ENCODE data around the gene DCAF16.

DNA sequence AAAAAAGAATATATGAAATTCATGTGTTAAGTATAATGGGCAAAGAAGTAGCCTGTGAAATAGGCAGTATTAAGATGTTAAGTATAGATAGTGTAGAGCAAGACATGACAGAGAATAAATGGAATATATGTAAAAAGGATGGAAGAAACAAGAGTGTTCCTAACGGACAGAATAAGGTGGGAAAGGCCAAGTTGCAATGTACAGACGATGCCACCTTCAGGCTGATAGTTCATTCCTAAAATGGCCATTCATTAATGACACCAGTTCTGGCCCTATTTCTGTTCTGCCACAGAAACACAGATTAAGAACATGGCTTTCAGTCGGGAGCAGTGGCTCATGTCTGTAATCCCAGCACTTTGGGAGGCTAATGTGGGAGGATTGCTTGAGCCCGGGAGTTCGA is 24.7 kb downstream of the DCAF16 start:
- TF ChIP-seq SRF (IDR thresholded peaks at IDR 0.05; ENCODE audit: low read depth) (no peak), POLR2A (IDR thresholded peaks at IDR 0.05; ENCODE audit: borderline replicate concordance, extremely low read depth, insufficient read depth, insufficient read length) (no peak), CEBPB (IDR thresholded peaks at IDR 0.05; ENCODE audit: low read depth) (no peak), SP1 (IDR thresholded peaks at IDR 0.05; ENCODE audit: low read depth) (no peak), POLR2AphosphoS5 (IDR thresholded peaks at IDR 0.05; ENCODE audit: low read depth, low read length) (no peak), EZH2 (IDR thresholded peaks at IDR 0.05) (no peak), EZH2phosphoT487 (IDR thresholded peaks at IDR 0.05; ENCODE audit: borderline replicate concordance) (no peak)
- TF ChIP-seq, protein P1, sequence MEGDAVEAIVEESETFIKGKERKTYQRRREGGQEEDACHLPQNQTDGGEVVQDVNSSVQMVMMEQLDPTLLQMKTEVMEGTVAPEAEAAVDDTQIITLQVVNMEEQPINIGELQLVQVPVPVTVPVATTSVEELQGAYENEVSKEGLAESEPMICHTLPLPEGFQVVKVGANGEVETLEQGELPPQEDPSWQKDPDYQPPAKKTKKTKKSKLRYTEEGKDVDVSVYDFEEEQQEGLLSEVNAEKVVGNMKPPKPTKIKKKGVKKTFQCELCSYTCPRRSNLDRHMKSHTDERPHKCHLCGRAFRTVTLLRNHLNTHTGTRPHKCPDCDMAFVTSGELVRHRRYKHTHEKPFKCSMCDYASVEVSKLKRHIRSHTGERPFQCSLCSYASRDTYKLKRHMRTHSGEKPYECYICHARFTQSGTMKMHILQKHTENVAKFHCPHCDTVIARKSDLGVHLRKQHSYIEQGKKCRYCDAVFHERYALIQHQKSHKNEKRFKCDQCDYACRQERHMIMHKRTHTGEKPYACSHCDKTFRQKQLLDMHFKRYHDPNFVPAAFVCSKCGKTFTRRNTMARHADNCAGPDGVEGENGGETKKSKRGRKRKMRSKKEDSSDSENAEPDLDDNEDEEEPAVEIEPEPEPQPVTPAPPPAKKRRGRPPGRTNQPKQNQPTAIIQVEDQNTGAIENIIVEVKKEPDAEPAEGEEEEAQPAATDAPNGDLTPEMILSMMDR (IDR thresholded peaks at IDR 0.05 in 2 of 3, conservative IDR thresholded peaks at IDR 0.05 in 1 of 3; ENCODE audit: borderline replicate concordance in 1 of 3, insufficient read depth in 1 of 3, low read depth in 2 of 3, low read length in 2 of 3): peak; percentile 16 to 31 (median 27); a peak in 2 of 6 replicates
- TF ChIP-seq, protein P2, sequence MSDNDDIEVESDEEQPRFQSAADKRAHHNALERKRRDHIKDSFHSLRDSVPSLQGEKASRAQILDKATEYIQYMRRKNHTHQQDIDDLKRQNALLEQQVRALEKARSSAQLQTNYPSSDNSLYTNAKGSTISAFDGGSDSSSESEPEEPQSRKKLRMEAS (IDR thresholded peaks at IDR 0.05): no peak
